ENCODE data around the gene EIF4E3.

The EIF4E3 gene

GRCh38 chr3:71733319-71733718, 8.1 kb upstream of the EIF4E3 start:
- no peak for TF ChIP-seq CTCF (IDR thresholded peaks at IDR 0.05)

- no peak for TF ChIP-seq CTCF (IDR thresholded peaks at IDR 0.05)
These were observed 7.4 kb upstream of the EIF4E3 start for GRCh38 chr3:71732637-71733036.

GRCh38 chr3:71728632-71729342, 3.6 kb upstream of the EIF4E3 start:
- TF ChIP-seq CTCF (IDR thresholded peaks at IDR 0.05), result no peak

- TF ChIP-seq CTCF (IDR thresholded peaks at IDR 0.05), result no peak
These were observed 944 bp upstream of the EIF4E3 start for GRCh38 chr3:71726146-71726545.

- TF ChIP-seq CTCF (IDR thresholded peaks at IDR 0.05), result no peak
These were observed 475 bp downstream of the EIF4E3 start for GRCh38 chr3:71724584-71725270.

GRCh38 chr3:71724171-71724453, 1.1 kb downstream of the EIF4E3 start:
- TF ChIP-seq CTCF (IDR thresholded peaks at IDR 0.05), result no peak

- TF ChIP-seq CTCF (IDR thresholded peaks at IDR 0.05), result no peak
These were observed 1.6 kb downstream of the EIF4E3 start for GRCh38 chr3:71723452-71724170.

All from LNCAP (cell line).